Osteoblast (primary cell): ENCODE results near the gene CHAF1A. TPM values are rescaled to one million over a fixed set of nuclear protein-coding genes. Genes with fewer than 3 reads are reported as not detected.
A peak's percentile ranks its signal among the peaks of the same experiment; 100 is the strongest.

Source experiments
- DNase-seq: peaks from one replicate; pipeline ENCODE4 v3.0.0; 2011; ENCODE audit warnings: low spot score, mixed read lengths; ENCODE audit not compliant: insufficient read length; ENCODE audit errors: missing footprints
- H2AFZ ChIP-seq: 2 replicates; pipeline ENCODE4 v1.6.0; 2011; ENCODE audit warnings: mild to moderate bottlenecking, low read length
- H3K27ac ChIP-seq: 2 replicates; pipeline ENCODE4 v1.5.1; 2011; ENCODE audit warnings: mild to moderate bottlenecking, low read depth, low read length, moderate library complexity
- H3K27me3 ChIP-seq: 2 replicates; pipeline ENCODE4 v1.6.0; 2012; ENCODE audit warnings: mild to moderate bottlenecking, control low read depth, inconsistent platforms, low read length, moderate library complexity; ENCODE audit not compliant: insufficient read depth
- H3K36me3 ChIP-seq: 2 replicates; pipeline ENCODE4 v1.5.1; 2011; ENCODE audit warnings: mild to moderate bottlenecking, low read length, control low read depth, moderate library complexity; ENCODE audit not compliant: insufficient read depth
- H3K4me1 ChIP-seq: 2 replicates; pipeline ENCODE4 v1.5.1; 2011; ENCODE audit warnings: mild to moderate bottlenecking, low read length, control low read depth, moderate library complexity; ENCODE audit not compliant: insufficient read depth
- H3K4me2 ChIP-seq: 2 replicates; pipeline ENCODE4 v1.6.0; 2011; ENCODE audit warnings: mild to moderate bottlenecking, low read length; ENCODE audit not compliant: insufficient read depth
- H3K4me3 ChIP-seq: fragments of 200-600 bp; sonication (generic); 3 replicates; pipeline ENCODE4 v1.5.1; 2012; ENCODE audit warnings: mild to moderate bottlenecking, low read length, inconsistent platforms; ENCODE audit not compliant: insufficient read depth
- H3K79me2 ChIP-seq: 2 replicates; pipeline ENCODE4 v1.6.0; 2012; ENCODE audit warnings: mild to moderate bottlenecking, low read length, control low read depth, inconsistent platforms; ENCODE audit not compliant: insufficient read depth
- H3K9me3 ChIP-seq: 2 replicates; pipeline ENCODE4 v1.5.1; 2011; ENCODE audit warnings: low read depth, low read length, control low read depth
- H4K20me1 ChIP-seq: 2 replicates; pipeline ENCODE4 v1.6.0; 2012; ENCODE audit warnings: mild to moderate bottlenecking, low read length, control low read depth; ENCODE audit not compliant: insufficient read depth
- CTCF ChIP-seq: IDR thresholded peaks from 2 replicates; pipeline ENCODE4 v1.5.1; 2011; ENCODE audit warnings: mild to moderate bottlenecking, low read depth, low read length, moderate library complexity; ENCODE audit errors: extremely low read depth
- total RNA-seq: library from RNA; depleted of rRNA; stranded (reverse); fragments of >200 nt; gene quantifications from 2 replicates; pipeline ENCODE4 v1.2.3, GENCODE V29; 2012

Gene CHAF1A
- total RNA-seq, 1 donor: 3.6 TPM

GRCh38 chr19:4400135-4400936 is 2.1 kb upstream of the CHAF1A start, which contains the start of gene SH3GL1:
Gene SH3GL1 (minus strand): TSS chr19:4400547. CDS start chr19:4400368, 179 bp downstream.
- Histone ChIP-seq H3K79me2 (peaks cover 78% of the 10 kb centered on the region), H3K9me3 (no peaks in the 10 kb centered on the region), H3K4me3 (peak within 1 kb of the TSS; percentile 81), H3K4me1 (peaks cover 41% of the 10 kb centered on the region), H4K20me1 (peaks cover 39% of the 10 kb centered on the region), H3K27ac (peak within 1 kb of the TSS; percentile 96), H3K36me3 (peaks cover 7% of the 10 kb centered on the region), H3K4me2 (peak within 1 kb of the TSS; percentile 95), H2AFZ (peak within 1 kb of the TSS; percentile 18), H3K27me3 (no peaks in the 10 kb centered on the region)
- TF ChIP-seq CTCF: peak; percentile 86
- DNase-seq: peak; percentile 99

GRCh38 chr19:4401769-4402170 is 670 bp upstream of the CHAF1A start:
- peaks cover 7% of the 10 kb centered on the region for H3K36me3 ChIP-seq
- H3K4me1 ChIP-seq: peaks cover 41% of the 10 kb centered on the region
- peaks cover 27% of the 10 kb centered on the region for H4K20me1 ChIP-seq
- H3K4me2 ChIP-seq: peak overlapping the region; percentile 95
- H3K27me3 ChIP-seq: no peaks in the 10 kb centered on the region
- H3K79me2 ChIP-seq: peaks cover 74% of the 10 kb centered on the region
- no peak for TF ChIP-seq CTCF
- peak; percentile 88 for DNase-seq
- H3K27ac ChIP-seq: peak overlapping the region; percentile 96
- no peaks in the 10 kb centered on the region for H3K9me3 ChIP-seq
- H2AFZ ChIP-seq: peak overlapping the region; percentile 83
- H3K4me3 ChIP-seq: peak overlapping the region; percentile 86

GRCh38 chr19:4403005-4403761 is 743 bp downstream of the CHAF1A start:
- peaks cover 13% of the 10 kb centered on the region for H4K20me1 ChIP-seq
- TF ChIP-seq CTCF: no peak
- H3K4me2 ChIP-seq: peak overlapping the region; percentile 83
- no peaks in the 10 kb centered on the region for H3K9me3 ChIP-seq
- peaks cover under 1% of the 10 kb centered on the region for H3K36me3 ChIP-seq
- H3K4me1 ChIP-seq: peaks cover 28% of the 10 kb centered on the region
- H3K27ac ChIP-seq: peak overlapping the region; percentile 73
- DNase-seq: peak; percentile 88
- H3K4me3 ChIP-seq: peak overlapping the region; percentile 86
- peaks cover 66% of the 10 kb centered on the region for H3K79me2 ChIP-seq
- no peaks in the 10 kb centered on the region for H3K27me3 ChIP-seq
- H2AFZ ChIP-seq: peak overlapping the region; percentile 88

- Histone ChIP-seq H3K79me2 (peaks cover 55% of the 10 kb centered on the region), H3K4me1 (peaks cover 15% of the 10 kb centered on the region), H3K9me3 (no peaks in the 10 kb centered on the region), H3K4me2 (no peak overlapping the region), H4K20me1 (no peaks in the 10 kb centered on the region), H3K27ac (no peak overlapping the region), H2AFZ (no peak overlapping the region), H3K27me3 (no peaks in the 10 kb centered on the region), H3K4me3 (no peak overlapping the region), H3K36me3 (peaks cover 8% of the 10 kb centered on the region)
- TF ChIP-seq CTCF: no peak
- DNase-seq: no peak
Observed at GRCh38 chr19:4405977-4406376, 3.5 kb downstream of the CHAF1A start.
